B cell (primary cell): ENCODE results near the gene TIE1.

ENCODE experiments used
- EZH2 ChIP-seq: IDR thresholded peaks from 2 replicates; pipeline ENCODE4 v1.6.1; 2012; ENCODE audit warnings: borderline replicate concordance, low read depth, mild to moderate bottlenecking, moderate library complexity, low read length; ENCODE audit not compliant: insufficient read depth, poor library complexity, severe bottlenecking
- TF ChIP-seq, protein P1 (sequence below): fragments of 200-600 bp; IDR thresholded peaks from one replicate; pipeline ENCODE4 v1.8.0; 2022; ENCODE audit warnings: antibody characterized with exemption, mild to moderate bottlenecking

- TF ChIP-seq, protein P1, sequence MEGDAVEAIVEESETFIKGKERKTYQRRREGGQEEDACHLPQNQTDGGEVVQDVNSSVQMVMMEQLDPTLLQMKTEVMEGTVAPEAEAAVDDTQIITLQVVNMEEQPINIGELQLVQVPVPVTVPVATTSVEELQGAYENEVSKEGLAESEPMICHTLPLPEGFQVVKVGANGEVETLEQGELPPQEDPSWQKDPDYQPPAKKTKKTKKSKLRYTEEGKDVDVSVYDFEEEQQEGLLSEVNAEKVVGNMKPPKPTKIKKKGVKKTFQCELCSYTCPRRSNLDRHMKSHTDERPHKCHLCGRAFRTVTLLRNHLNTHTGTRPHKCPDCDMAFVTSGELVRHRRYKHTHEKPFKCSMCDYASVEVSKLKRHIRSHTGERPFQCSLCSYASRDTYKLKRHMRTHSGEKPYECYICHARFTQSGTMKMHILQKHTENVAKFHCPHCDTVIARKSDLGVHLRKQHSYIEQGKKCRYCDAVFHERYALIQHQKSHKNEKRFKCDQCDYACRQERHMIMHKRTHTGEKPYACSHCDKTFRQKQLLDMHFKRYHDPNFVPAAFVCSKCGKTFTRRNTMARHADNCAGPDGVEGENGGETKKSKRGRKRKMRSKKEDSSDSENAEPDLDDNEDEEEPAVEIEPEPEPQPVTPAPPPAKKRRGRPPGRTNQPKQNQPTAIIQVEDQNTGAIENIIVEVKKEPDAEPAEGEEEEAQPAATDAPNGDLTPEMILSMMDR: no peak
- TF ChIP-seq EZH2: no peak
Observed at GRCh38 chr1:43337588-43337987, 36.8 kb downstream of the TIE1 start, which contains the start of gene MPL.
